Left forelimb (tissue), 1 donor: ENCODE measurements around the gene CD180.

ENCODE experiments used
- DNase-seq: peaks from one replicate; pipeline ENCODE4 v3.0.0-alpha.2; 2018; ENCODE audit warnings: low spot score

The CD180 gene

DNA sequence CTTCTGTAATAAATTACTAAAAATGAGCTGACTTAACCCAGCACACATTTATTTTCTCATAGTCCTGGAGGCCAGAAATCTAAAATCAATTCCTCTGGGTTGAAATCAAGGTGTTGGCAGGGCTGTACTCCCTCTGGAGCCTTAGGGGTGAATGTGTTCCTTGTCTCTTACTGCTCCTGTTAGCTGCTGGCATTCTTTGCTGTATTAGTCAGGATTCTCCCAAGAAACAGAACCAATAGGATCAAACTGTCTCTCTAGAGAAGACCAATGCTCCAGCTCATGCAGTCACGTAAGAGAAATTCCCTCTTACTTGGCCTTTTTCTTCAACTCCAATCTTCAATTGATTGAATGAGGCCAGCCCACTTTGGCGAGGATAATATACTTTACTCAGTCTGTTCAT, 15.3 kb upstream of the CD180 start:
- DNase-seq, result no peak

GRCh38 chr5:67209141-67209771, 12.7 kb upstream of the CD180 start:
- no peak for DNase-seq

GRCh38 chr5:67208403-67208802, 11.8 kb upstream of the CD180 start:
- DNase-seq, result no peak

GRCh38 chr5:67206929-67207328, 10.3 kb upstream of the CD180 start:
- no peak for DNase-seq

DNA sequence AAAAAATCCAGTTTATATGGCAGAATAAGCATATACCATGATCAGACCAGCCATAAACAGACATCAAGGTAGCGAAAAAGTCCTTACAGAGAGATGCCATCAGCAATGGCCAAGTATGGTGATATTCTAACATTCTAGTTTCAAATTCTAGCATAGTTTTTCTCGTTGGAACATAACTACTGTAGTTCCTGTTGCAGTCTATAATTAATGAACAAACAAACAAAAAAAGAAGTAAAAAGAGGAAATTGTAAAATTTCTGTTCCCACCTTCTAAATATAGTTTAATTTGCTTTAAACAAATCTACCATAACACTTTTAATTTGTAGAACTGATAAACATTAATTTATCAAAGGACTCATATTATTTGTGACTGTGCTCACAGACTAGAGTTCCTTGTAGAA, 9.9 kb upstream of the CD180 start:
- no peak for DNase-seq

DNA sequence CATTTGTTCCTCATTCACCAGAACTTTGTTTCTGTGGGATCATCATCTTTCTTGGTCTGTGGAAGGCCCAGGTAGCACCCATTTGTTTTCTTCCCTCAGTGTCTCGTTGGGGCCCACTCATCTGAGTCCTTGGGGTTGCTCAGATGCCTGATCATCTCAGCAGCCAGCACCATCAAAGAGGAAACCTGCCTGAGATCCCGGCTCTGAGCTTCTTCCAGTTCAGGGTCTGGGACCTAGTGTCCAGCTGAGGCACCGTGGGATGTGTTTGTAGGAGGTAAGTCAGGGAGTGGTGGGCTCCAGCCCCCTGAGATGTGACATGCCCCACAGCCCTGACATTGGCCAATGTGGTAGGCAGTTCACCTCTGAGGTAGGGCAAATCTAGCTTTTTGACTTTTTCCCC, 9.4 kb upstream of the CD180 start:
- no peak for DNase-seq

DNA sequence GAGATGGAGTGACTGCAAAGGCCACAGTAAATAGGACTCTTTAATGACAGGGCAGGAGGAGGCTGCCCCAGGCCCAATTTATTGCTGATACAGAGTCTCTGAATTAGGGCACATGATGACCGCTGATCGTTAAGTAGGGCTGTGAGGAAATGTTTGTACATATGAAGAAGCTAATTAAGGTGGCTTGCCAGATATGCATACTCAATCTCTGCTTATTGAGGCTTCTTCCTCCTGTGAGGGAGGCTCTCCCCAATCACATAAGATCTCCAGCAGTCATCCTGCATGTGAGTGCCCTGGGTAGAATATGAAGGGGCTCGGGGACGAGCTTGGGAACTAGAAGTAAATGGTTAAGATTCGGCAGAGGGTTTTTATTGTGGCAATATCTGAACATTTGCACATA, 8.2 kb upstream of the CD180 start:
- no peak for DNase-seq

GRCh38 chr5:67203701-67204074, 7.1 kb upstream of the CD180 start:
- no peak for DNase-seq

DNA sequence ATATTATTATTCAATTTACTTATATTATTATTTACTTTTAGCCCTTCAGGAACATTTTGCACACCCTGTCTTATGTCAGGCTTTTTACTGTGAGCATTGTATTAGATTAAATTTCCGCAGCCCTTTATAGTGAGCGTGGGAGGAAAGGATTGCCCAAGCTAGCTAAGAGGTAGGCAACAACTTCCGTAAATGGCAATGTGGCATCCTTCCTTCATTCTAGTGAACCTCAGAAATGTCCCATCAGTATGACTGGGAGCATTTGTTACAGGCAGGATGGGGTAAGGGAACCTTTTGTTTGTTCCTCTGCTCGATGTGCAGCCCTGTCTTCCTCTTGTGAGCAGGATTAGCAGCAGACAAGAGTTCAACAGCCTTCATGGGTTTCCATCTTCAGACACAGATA, 6.2 kb upstream of the CD180 start:
- DNase-seq, result no peak

- DNase-seq, result no peak
Measured at GRCh38 chr5:67201897-67202549, 5.4 kb upstream of the CD180 start.

DNA sequence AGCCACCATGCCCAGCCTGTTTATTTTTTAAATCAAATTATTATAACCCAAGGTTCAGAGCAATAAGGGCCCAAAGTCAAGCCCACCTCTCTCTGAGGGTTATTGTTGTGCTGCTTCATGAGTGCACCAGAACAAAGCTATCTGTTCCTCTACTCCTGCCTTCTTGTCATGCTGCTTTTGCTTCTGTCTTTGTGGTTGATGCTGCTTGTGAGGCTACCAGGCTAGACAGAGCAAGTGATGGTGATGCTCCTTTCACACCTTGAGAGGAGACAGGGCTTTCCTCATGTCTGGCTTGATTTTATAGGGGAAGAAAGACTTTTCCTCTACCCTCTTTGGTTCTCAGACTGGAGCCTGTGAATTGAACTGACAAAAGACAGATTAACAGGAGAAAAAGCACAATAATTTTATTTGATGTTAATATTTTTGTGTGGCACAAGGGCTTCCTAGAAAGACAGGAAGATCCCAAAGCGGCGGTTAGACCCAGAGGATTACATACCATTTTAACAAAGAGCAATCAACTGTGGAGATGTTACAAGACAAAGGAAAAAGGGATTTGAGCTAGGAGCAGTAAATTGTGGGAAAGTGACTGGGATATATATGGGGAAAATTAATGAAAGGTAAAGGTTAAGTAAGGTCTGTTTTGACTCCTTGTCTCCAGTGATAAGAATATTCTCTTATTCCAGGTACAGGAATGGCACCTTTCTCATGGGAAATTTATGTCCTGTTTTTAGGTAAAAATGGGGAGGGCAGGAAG, 4.4 kb upstream of the CD180 start:
- DNase-seq, result no peak

DNA sequence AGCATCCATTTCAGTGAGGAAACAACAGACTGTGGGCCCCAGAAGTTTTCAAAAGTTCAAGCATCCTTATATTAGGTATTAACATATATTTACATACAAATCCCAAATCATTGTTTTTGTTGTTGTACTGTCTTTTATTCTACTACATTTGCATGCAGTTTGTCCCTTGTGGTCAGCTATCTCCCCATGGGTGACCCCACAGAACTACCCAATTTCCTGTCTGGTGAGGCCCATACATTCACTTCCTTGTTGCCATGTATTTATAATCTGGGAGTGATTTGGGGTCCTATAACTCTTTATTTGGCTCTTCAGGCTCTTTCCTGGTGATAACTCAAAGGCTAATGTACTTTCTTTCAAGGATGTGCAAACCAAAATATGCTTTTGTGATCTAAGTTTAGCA, 3.3 kb upstream of the CD180 start:
- no peak for DNase-seq

- no peak for DNase-seq
Measured at GRCh38 chr5:67198917-67199316, 2.3 kb upstream of the CD180 start.

DNA sequence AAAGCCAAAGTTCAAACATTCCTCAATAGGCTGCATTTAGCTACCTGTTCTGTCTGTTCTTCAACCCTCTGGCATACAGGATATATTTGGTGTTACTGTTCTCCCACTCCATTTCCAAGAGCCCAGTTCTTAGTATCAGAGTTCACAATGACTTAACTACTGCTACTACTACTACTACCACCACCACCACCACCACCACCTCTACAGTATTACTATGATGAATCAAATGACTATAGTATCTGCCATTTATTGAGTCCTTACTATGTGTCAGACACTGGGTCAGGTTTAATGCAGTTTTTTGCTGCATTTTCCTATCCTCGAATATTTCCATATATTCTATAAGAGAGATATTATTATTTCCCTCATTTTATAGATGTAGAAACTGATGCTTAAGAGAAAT, 937 bp upstream of the CD180 start:
- DNase-seq, result no peak

GRCh38 chr5:67195406-67196275, 958 bp downstream of the CD180 start:
- no peak for DNase-seq

GRCh38 chr5:67194166-67194565, 2.4 kb downstream of the CD180 start:
- no peak for DNase-seq

DNA sequence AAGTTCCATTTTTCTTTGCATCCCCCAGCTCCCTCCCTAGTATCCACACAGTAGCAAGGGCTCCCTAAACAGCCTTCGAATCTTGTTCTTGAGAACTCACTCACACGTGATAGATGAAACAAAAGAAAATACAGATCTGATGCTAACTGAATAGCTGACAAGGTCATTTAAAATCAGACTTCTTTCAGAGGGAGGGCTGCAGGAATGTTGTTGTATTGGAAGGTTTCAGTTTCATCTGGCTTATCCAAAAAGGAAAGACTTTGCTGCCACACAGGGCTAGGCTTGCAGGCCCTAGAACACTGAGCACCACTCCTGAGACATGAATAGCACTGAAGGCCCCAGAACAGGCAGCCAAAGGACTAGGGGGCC, 3.2 kb downstream of the CD180 start:
- DNase-seq, result no peak

GRCh38 chr5:67192719-67193438, 3.7 kb downstream of the CD180 start:
- no peak for DNase-seq

DNA sequence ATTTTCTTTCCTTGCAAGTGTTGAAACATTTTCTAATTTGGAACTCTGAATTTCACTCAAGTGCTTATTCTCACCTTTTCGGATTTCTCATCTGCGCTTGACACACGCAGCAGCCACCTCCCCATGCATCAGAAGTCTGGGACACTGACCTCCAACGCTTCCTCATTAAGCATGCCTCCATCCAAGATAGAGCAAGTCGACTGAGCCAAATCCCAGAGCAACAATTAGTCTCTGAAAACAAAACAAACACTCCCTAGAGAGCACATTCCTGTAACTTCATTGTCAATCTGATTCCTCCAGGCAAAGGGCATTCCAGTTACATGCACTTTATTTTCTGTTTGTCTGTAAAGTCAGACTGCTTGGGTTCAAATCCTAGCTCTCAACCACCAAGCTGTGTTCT, 5.7 kb downstream of the CD180 start:
- DNase-seq, result no peak

GRCh38 chr5:67190410-67190809, 6.2 kb downstream of the CD180 start:
- DNase-seq, result no peak

DNA sequence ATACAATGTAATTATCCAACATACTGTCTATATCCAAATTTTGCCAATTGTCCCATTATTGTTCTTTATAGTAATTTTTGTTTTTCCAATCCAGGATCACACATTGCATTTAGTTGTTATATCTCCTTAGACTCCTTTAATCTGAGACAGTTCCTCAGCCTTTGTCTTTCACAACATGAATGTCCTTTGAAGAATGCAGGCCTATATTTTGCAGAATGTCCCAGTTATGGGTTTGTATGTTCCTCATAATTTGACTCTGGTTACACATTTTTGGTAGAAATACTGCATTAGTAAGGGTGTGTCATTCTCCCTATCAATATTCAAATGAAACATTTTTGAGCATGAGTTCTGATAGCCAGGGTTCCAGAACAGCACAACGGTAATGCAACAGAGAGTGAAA, 6.7 kb downstream of the CD180 start:
- DNase-seq, result no peak

DNA sequence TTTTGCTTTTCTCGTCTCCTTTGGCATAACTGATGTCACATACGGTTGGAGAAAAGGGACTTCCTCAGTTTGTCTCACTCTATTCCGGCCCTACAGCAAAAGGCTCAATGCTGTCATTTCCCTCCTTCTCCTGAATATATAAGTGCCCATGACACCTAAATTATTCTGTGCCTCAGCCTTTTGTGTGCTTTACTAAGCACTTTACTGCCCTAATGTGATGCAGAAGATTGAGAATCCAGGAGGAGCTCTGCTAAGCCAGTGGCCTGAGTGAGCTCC, 7.6 kb downstream of the CD180 start:
- DNase-seq, result no peak
